Neural progenitor cell (in vitro differentiated cells): ENCODE data around the gene KRT37. TPM values are rescaled to one million over a fixed set of nuclear protein-coding genes. Genes with fewer than 3 reads are reported as not detected.

Source experiments
- DNase-seq: peaks from one replicate; pipeline ENCODE4 v3.0.0-alpha.2; 2016; ENCODE audit warnings: low spot score
- H2AFZ ChIP-seq: fragments of 200-600 bp; sonication (generic); replicated peaks from 2 replicates; pipeline ENCODE4 v1.6.1; 2016; ENCODE audit warnings: antibody characterized with exemption
- H3F3A ChIP-seq: fragments of 200-600 bp; sonication (generic); 2 replicates; pipeline ENCODE4 v1.6.1; 2016; ENCODE audit warnings: antibody characterized with exemption, low read depth
- H3K27ac ChIP-seq: fragments of 200-600 bp; sonication (generic); 2 replicates; pipeline ENCODE4 v1.5.1; 2016; ENCODE audit warnings: mild to moderate bottlenecking
- H3K27me3 ChIP-seq: fragments of 200-600 bp; sonication (generic); 2 replicates; pipeline ENCODE4 v1.6.1; 2016; ENCODE audit warnings: mild to moderate bottlenecking, moderate library complexity
- H3K36me3 ChIP-seq: fragments of 200-600 bp; sonication (generic); 2 replicates; pipeline ENCODE4 v1.5.1; 2016
- H3K4me1 ChIP-seq: fragments of 200-600 bp; sonication (generic); 2 replicates; pipeline ENCODE4 v1.6.1; 2016; ENCODE audit warnings: mixed run types
- H3K4me2 ChIP-seq: fragments of 200-600 bp; sonication (generic); 2 replicates; pipeline ENCODE4 v1.6.1; 2016
- H3K4me3 ChIP-seq: fragments of 200-600 bp; sonication (generic); 2 replicates; pipeline ENCODE4 v1.5.1; 2016
- H3K79me2 ChIP-seq: fragments of 200-600 bp; sonication (generic); 2 replicates; pipeline ENCODE4 v1.6.1; 2016; ENCODE audit warnings: low read depth
- H3K9ac ChIP-seq: fragments of 200-600 bp; sonication (generic); 2 replicates; pipeline ENCODE4 v1.6.1; 2016
- H3K9me3 ChIP-seq: fragments of 200-600 bp; sonication (generic); 2 replicates; pipeline ENCODE4 v1.5.1; 2016; ENCODE audit warnings: low read depth
- H4K20me1 ChIP-seq: fragments of 200-600 bp; sonication (generic); 2 replicates; pipeline ENCODE4 v1.6.1; 2016; ENCODE audit warnings: low read depth
- H3K27ac Mint-ChIP-seq: 3 replicates; pipeline ENCODE4 v1.8.0; 2021; ENCODE audit warnings: mixed read lengths
- H3K27me3 Mint-ChIP-seq: 2 replicates; pipeline ENCODE4 v1.8.0; 2022; ENCODE audit warnings: low read depth, mild to moderate bottlenecking, inconsistent platforms, moderate library complexity, mixed read lengths; ENCODE audit not compliant: insufficient read depth
- H3K36me3 Mint-ChIP-seq: 3 replicates; pipeline ENCODE4 v1.8.0; 2021; ENCODE audit warnings: mixed read lengths
- H3K4me1 Mint-ChIP-seq: 3 replicates; pipeline ENCODE4 v1.8.0; 2021; ENCODE audit warnings: mixed read lengths
- H3K4me3 Mint-ChIP-seq: 3 replicates; pipeline ENCODE4 v1.8.0; 2021; ENCODE audit warnings: mild to moderate bottlenecking, moderate library complexity, mixed read lengths
- H3K9me3 Mint-ChIP-seq: 3 replicates; pipeline ENCODE4 v1.8.0; 2020; ENCODE audit warnings: mixed read lengths
- EZH2 ChIP-seq: fragments of 200-600 bp; sonication (generic); IDR thresholded peaks from 2 replicates; pipeline ENCODE4 v1.6.1; 2017; ENCODE audit warnings: antibody characterized with exemption, mild to moderate bottlenecking, moderate library complexity
- EZH2phosphoT487 ChIP-seq: fragments of 200-600 bp; sonication (generic); IDR thresholded peaks from 2 replicates; pipeline ENCODE4 v1.6.1; 2017; ENCODE audit warnings: antibody characterized with exemption
- total RNA-seq: library from RNA; depleted of rRNA; stranded (reverse); fragments of >200 nt; gene quantifications from 2 replicates; pipeline ENCODE4 v1.2.3, GENCODE V29; 2015; ENCODE audit warnings: low replicate concordance
- TF ChIP-seq, protein P1 (sequence below): fragments of 200-600 bp; sonication (generic); IDR thresholded peaks from 2 replicates; pipeline ENCODE4 v1.5.1; 2017; ENCODE audit warnings: antibody characterized with exemption, mild to moderate bottlenecking

The KRT37 gene
- total RNA-seq, 1 donor from 2014 or later = not detected

DNA sequence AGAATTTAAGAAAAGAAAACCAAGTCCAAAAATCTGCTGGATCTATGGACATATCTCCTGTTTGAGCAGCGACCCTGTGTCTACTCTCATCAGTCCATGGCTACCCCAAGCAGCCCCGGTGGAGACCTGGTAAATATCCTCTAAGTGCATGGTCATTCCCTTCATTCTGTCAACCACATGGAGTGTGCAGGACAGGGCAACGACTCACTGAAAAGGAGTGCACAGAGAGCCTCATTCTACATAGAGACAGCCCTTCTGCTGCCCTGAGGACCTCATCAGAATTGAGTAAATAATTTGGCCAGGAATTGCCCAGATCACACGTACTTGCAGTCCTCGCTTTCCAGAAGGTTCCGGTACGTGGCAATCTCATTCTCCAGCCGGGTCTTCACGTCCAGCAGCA, 13.4 kb upstream of the KRT37 start:
- no peak for DNase-seq
- H3K4me1 Mint-ChIP-seq = no peaks in the 10 kb centered on the region
- no peaks in the 10 kb centered on the region for H3K36me3 Mint-ChIP-seq
- Histone ChIP-seq H3K27ac (no peak overlapping the region), H3K4me2 (no peak overlapping the region), H4K20me1 (no peaks in the 10 kb centered on the region), H2AFZ (no peak overlapping the region), H3F3A (no peaks in the 10 kb centered on the region), H3K36me3 (no peaks in the 10 kb centered on the region), H3K4me3 (no peak overlapping the region), H3K27me3 (no peaks in the 10 kb centered on the region), H3K9me3 (no peaks in the 10 kb centered on the region), H3K4me1 (no peaks in the 10 kb centered on the region), H3K9ac (no peak overlapping the region), H3K79me2 (no peaks in the 10 kb centered on the region)
- no peak for TF ChIP-seq EZH2phosphoT487
- no peak for TF ChIP-seq EZH2
- TF ChIP-seq, protein P1, sequence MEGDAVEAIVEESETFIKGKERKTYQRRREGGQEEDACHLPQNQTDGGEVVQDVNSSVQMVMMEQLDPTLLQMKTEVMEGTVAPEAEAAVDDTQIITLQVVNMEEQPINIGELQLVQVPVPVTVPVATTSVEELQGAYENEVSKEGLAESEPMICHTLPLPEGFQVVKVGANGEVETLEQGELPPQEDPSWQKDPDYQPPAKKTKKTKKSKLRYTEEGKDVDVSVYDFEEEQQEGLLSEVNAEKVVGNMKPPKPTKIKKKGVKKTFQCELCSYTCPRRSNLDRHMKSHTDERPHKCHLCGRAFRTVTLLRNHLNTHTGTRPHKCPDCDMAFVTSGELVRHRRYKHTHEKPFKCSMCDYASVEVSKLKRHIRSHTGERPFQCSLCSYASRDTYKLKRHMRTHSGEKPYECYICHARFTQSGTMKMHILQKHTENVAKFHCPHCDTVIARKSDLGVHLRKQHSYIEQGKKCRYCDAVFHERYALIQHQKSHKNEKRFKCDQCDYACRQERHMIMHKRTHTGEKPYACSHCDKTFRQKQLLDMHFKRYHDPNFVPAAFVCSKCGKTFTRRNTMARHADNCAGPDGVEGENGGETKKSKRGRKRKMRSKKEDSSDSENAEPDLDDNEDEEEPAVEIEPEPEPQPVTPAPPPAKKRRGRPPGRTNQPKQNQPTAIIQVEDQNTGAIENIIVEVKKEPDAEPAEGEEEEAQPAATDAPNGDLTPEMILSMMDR = no peak
- H3K27me3 Mint-ChIP-seq = no peaks in the 10 kb centered on the region
- no peaks in the 10 kb centered on the region for H3K9me3 Mint-ChIP-seq
- no peak overlapping the region for H3K4me3 Mint-ChIP-seq
- no peak overlapping the region for H3K27ac Mint-ChIP-seq

DNA sequence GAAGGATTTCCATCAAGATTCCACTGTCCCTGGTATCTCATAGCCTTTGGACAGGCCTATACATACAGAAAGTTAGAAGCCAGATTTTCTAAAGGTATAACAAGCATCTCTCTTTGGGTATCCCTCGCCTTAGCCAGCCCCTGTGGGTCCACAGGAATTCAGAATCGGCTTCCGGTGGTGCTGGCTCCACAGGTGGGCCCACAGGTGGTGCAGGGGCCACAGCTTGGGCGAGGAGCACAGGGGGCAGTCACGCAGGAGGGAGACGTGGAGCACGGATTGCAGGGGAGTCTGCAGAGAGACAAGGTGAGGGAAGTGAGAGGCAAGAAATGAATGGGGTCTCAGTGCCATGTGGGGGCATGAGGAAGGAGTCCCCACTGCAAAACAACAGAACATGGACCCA, 12.9 kb upstream of the KRT37 start:
- Histone ChIP-seq H4K20me1 (no peaks in the 10 kb centered on the region), H3K27ac (no peak overlapping the region), H3K27me3 (no peaks in the 10 kb centered on the region), H2AFZ (no peak overlapping the region), H3K79me2 (no peaks in the 10 kb centered on the region), H3F3A (no peaks in the 10 kb centered on the region), H3K4me3 (no peak overlapping the region), H3K4me1 (no peaks in the 10 kb centered on the region), H3K4me2 (no peak overlapping the region), H3K36me3 (no peaks in the 10 kb centered on the region), H3K9me3 (no peaks in the 10 kb centered on the region), H3K9ac (no peak overlapping the region)
- Mint-ChIP-seq H3K9me3 (no peaks in the 10 kb centered on the region), H3K36me3 (no peaks in the 10 kb centered on the region), H3K27ac (no peak overlapping the region), H3K4me1 (no peaks in the 10 kb centered on the region), H3K4me3 (no peak overlapping the region), H3K27me3 (no peaks in the 10 kb centered on the region)
- TF ChIP-seq, protein P1 = no peak
- TF ChIP-seq EZH2phosphoT487 = no peak
- no peak for TF ChIP-seq EZH2
- DNase-seq = no peak

DNA sequence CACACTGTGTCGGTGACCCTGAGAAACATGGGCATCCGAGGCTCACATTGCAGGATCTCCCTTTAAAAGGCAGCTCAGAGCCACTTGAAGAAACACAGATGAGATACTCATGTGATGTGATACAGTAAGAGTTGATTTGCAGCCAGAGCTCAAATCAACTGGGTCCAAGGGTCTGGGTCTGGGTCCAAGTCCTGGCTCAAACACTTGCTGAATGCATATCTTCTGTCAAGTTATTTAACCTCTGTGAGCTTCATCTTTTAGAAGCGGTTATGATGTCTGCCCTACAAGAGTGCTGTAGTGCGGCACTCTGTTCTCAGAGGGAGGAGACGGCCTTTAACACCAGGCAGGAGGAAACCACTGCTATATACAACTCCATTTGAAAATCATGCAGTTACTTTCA, 10.0 kb upstream of the KRT37 start:
- H3K27ac ChIP-seq = no peak overlapping the region
- no peak overlapping the region for H3K4me2 ChIP-seq
- DNase-seq = no peak
- peaks cover 3% of the 10 kb centered on the region for H3K27me3 Mint-ChIP-seq
- TF ChIP-seq EZH2 = no peak
- no peak for TF ChIP-seq EZH2phosphoT487
- TF ChIP-seq, protein P1 = no peak
- H3K9ac ChIP-seq = no peak overlapping the region
- no peaks in the 10 kb centered on the region for H3K9me3 Mint-ChIP-seq
- no peak overlapping the region for H2AFZ ChIP-seq
- no peaks in the 10 kb centered on the region for H3K27me3 ChIP-seq
- H3K79me2 ChIP-seq = no peaks in the 10 kb centered on the region
- H3K4me1 ChIP-seq = no peaks in the 10 kb centered on the region
- no peak overlapping the region for H3K4me3 Mint-ChIP-seq
- peaks cover 2% of the 10 kb centered on the region for H3K4me1 Mint-ChIP-seq
- H4K20me1 ChIP-seq = no peaks in the 10 kb centered on the region
- no peaks in the 10 kb centered on the region for H3K9me3 ChIP-seq
- no peak overlapping the region for H3K27ac Mint-ChIP-seq
- no peaks in the 10 kb centered on the region for H3K36me3 Mint-ChIP-seq
- no peak overlapping the region for H3K4me3 ChIP-seq
- H3F3A ChIP-seq = no peaks in the 10 kb centered on the region
- no peaks in the 10 kb centered on the region for H3K36me3 ChIP-seq
